ENCODE measurements around the gene NCAN. TPM values are rescaled to one million over a fixed set of nuclear protein-coding genes. Genes with fewer than 3 reads are reported as not detected.

The NCAN gene
- total and polyA plus RNA-seq, 9 of the 15 experiments (the other 6 are each of a cell fraction or from before 2014, with no cell fraction given) = 0.04 TPM; not detected in 8

GRCh38 chr19:19256072-19256969 lies 44.6 kb downstream of the NCAN start:
- Histone ChIP-seq H4K20me1 (replicated peaks; ENCODE audit: control insufficient read depth, insufficient read depth, low read length) (0 out of 2 replicates have a peak, but pooled peaks cover 7% of the 10 kb centered on the region), H3K9me1 (ENCODE audit: control insufficient read depth, insufficient read depth, low read length) (no peaks in the 10 kb centered on the region), H3K9ac (ENCODE audit: insufficient read depth in 1 of 2, low read depth in 2 of 2, low read length in 2 of 2) (no peak overlapping the region), H2AFZ (ENCODE audit: low read depth, low read length) (no peak overlapping the region), H3K4me1 (replicated peaks in 1 of 2; ENCODE audit: control insufficient read depth in 2 of 2, insufficient read depth in 2 of 2, low read length in 2 of 2) (peaks cover 0 to 23% of the 10 kb centered on the region in 2 experiments; a peak in 3 of 5 replicates), H3K9me3 (replicated peaks; ENCODE audit: control insufficient read depth, insufficient read depth, low read depth, low read length) (peaks cover 1% of the 10 kb centered on the region; the same call in 1 of the 2 replicates), H3K4me3 (no peak overlapping the region), H3K79me2 (ENCODE audit: control insufficient read depth, insufficient read depth, low read length) (no peaks in the 10 kb centered on the region), H3K36me3 (ENCODE audit: control insufficient read depth, insufficient read depth, low read length) (no peaks in the 10 kb centered on the region), H3K27ac (ENCODE audit: extremely low read depth, low read depth, low read length) (no peak overlapping the region), H3K27me3 (ENCODE audit: control insufficient read depth in 2 of 2, insufficient read depth in 2 of 2, low read length in 2 of 2) (peaks cover 21 to 38% of the 10 kb centered on the region in 2 experiments; a peak in 4 of 5 replicates), H3K4me2 (ENCODE audit: insufficient read depth, low read length) (no peak overlapping the region)
- intact Hi-C loops (cut with micrococcal nuclease) (no loop called here), in situ Hi-C loops (cut with MboI) (no loop called here)
- ATAC-seq (no peak; the same call in 2 of the 3 replicates), FAIRE-seq (no peak), DNase-seq (ENCODE audit: extremely low read depth in 1 of 4, low spot score in 3 of 4) (no peak)
- no TSS peak for BruUV-seq (replicated peaks)
- 3% methylated on average over 15 of the region's 17 CpGs for WGBS (ENCODE audit: insufficient coverage, low coverage, missing lambda C conversion rate)
- POLR2A ChIA-PET = interaction anchor here (0.6 to 1.1 kb wide), 2 partner anchors 9 to 251 kb away, joined by 3 to 4 read pairs; no protein-coding TSS in a partner anchor
- CTCF ChIA-PET (ENCODE audit: low intra/inter-chr PET ratio) = no interaction called here
- TF ChIP-seq ZNF740 (CRISPR knock-in tag; IDR thresholded peaks at IDR 0.05) (0 out of 2 replicates have a peak, but pooled peaks have one; percentile 19), ZNF740 (tag; IDR thresholded peaks at IDR 0.05) (no peak), PTTG1 (tag; IDR thresholded peaks at IDR 0.05; ENCODE audit: low read depth) (no peak), ZNF197 (CRISPR knock-in tag; IDR thresholded peaks at IDR 0.05; ENCODE audit: low read depth) (no peak), ZNF785 (CRISPR knock-in tag; IDR thresholded peaks at IDR 0.05) (no peak), ZFPM2 (CRISPR knock-in tag; IDR thresholded peaks at IDR 0.05) (no peak), POU5F1 (IDR thresholded peaks at IDR 0.05; ENCODE audit: borderline replicate concordance, low read depth, low read length, partially characterized antibody) (no peak), GTF2E2 (tag; IDR thresholded peaks at IDR 0.05) (no peak), ZBTB12 (CRISPR knock-in tag; IDR thresholded peaks at IDR 0.05) (no peak), CEBPB (tag; IDR thresholded peaks at IDR 0.05) (peak; percentile 58), ZBTB2 (IDR thresholded peaks at IDR 0.05) (no peak), HMBOX1 (IDR thresholded peaks at IDR 0.05) (no peak), NR4A1 (CRISPR knock-in tag; IDR thresholded peaks at IDR 0.05) (no peak), NR4A1 (tag; IDR thresholded peaks at IDR 0.05) (no peak), ELK3 (CRISPR knock-in tag; IDR thresholded peaks at IDR 0.05) (no peak)

All from K562 (cell line).